HG02884 (cell line): ENCODE measurements around the gene PDIA5.
A peak's percentile ranks its signal among the peaks of the same experiment; 100 is the strongest.

ENCODE experiments used
- ATAC-seq: cut with Tn5 transposase; IDR thresholded peaks from one replicate; pipeline ENCODE4 v1.9.1; 2021; ENCODE audit warnings: mild to moderate bottlenecking, moderate library complexity; ENCODE audit not compliant: unreplicated experiment

The PDIA5 gene

DNA sequence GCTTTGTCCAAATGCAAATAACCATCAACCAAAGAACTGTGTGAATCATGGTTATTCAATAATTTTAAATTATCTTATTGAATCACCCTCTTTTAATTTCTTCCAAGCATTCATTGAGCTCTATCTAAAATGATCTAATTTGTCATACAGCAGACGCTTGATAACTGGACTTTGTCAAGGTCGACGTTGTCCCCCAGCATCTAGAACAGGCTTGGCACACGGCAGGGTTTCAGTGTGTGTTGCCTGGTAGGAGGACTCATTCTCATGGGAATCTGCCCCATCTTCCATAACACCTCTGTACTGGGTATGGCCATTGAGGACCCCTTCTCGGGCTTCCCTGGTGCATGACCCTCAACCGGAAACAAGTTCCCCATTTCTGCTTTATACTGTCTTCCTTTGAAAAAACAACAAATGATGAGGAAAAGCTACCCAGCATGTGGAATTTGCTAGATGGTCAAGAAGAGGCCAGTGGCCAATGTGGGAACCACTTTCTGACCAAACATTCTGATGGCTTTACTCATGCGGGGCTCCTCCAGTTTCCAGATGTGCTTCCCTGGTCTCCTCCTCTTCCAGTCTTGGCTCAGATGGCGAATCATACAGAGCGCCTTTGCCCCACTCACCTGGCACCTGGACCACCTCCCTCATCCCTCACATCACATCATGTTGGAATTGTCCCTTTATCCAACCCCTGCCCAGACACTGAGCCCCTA lies 93.3 kb downstream of the PDIA5 start:
- no peak for ATAC-seq

DNA sequence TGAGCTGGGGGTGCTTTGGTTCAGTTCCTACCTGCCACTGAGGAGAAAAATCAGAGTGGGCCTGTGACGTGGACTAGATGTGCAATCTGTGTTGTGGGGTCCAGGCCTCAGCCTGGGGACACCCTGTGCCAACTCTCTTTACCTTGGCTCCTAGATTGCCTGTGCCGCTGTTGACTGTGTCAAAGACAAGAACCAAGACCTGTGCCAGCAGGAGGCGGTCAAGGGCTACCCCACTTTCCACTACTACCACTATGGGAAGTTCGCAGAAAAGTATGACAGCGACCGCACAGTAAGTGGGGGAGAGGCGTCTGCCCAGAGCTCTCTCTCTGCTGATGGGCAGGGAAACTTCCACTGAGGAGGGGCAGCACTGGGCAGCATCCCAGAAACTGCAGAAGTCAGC lies 94.3 kb downstream of the PDIA5 start:
- ATAC-seq, result no peak

DNA sequence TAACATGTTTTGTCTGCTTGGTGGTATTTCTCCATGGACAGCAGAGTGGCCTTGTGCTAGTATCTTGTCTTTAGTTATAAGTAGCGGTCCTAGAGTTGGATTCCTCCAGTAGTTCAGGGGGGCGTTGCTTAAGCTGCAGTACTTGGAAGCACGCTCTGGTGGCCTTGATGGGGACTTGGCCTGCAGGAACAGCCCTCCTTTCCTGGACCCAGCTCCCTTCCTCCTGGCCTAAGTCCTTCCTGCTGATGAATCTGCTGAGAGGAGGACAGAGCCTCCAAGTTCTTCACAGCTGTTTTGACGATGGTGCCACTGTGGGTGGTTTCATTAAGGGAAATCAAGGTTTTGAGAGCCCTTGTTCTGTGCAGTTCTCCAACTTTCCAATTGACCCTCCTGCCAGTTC lies 96.3 kb downstream of the PDIA5 start:
- no peak for ATAC-seq

DNA sequence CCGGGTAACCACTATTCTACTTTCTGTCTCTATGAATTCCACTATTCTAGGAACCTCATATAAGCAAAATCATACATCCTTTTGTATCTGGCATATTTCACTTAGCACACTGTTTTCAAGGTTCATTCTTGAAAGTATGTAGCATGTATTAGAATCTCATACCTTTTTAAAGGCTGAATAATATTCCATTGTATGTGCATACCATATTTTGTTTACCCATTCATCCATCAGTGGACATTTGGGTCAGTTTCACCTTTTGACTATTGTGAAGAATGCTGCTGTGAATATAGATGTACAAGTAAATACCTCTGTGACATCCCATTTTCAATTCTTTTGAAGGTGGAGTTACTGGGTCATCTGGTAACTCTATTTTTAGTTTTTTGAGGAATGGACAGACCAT lies 98.3 kb downstream of the PDIA5 start:
- no peak for ATAC-seq

DNA sequence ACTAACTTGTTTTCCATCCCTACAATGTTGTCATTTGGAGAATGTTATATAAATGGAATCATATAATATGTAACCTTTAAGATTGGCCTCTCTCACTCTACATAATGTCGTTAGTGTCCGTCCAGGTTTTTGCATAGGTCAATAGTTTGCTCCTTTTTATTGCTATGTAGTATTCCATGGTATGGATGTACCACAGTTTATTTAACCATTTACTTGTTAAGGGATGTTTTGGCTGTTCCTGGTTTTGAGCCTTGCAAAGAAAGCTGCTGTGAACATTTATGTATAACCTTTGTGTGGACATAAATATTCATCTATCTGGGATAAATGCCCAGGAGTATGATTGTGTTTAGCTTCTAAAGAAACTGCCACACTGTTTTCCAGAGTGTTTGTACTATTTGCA lies 100.9 kb downstream of the PDIA5 start:
- ATAC-seq, result no peak

DNA sequence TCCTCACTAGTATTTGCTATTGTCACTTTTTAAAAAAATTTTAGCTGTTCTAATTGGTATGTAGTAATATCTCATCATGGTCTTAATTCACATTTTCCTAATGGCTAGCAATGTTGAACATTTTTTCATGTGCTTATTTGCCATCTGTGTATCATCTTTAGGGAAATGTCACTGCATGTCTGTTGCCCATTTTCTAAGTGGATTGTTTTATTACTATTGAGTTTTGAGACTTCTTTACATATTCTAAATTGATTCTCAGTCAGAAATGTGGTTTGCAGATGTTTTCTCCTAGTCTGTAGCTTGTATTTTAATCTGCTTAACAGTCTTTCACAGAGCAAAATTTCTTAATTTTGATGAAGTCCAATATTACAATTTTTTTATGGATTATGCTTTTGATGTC lies 101.3 kb downstream of the PDIA5 start:
- no peak for ATAC-seq

DNA sequence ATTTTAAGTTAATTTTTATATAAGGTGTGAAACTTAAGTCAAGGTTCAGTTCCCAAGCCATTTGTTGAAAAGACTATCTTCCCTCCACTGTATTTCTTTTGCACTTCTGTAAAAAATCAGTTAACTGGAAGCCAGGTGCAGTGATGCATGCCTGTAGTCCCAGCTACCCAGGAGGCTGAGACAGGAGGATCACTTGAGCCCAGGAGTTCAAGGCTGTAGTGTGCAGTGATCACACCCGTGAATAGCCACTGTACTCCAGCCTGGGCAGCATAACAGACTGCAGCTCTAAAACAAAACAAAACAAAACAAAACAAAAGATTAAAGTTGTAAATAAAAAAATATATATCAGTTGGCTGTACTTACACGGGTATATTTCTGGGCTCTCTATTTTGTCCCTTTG lies 101.8 kb downstream of the PDIA5 start:
- no peak for ATAC-seq

DNA sequence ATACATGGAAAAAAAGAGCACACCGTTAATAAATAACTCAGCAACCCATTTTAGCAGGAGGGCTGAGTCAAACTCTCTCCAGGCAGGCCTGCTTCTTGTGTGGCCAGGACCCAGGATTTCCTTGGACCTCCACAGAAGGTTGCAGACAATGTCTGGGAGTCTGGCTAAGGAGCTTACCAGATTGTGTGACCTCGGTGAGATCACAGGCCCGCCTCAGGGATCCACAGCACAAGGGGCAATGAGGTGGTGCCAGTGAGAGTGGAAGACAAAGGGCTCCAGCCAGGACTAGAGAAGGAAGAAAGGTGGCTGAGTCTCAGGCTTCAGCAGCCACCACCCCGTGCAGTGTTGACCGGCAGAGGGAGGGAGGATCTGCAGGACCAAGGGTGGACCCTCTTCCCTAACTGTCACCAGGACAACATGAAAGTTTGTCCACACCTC lies 102.7 kb downstream of the PDIA5 start:
- no peak for ATAC-seq

DNA sequence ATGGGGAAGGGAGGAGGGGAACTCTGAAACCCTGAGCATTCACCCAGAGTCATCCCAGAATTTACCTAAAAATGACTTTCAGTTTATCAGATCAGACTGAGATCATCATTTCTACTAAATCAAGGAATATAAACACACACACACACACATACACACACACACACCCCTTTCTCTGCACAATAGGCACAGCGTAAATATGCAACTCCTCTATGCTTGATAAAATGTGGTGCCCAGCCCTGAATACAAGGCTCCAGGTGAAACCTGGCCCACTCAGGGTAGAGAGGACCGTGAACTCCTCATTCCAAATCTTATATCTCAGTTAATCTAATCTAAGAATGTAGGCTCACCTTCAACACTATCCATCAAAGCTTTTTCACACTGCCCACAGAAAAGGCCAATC lies 103.1 kb downstream of the PDIA5 start:
- ATAC-seq, result no peak

DNA sequence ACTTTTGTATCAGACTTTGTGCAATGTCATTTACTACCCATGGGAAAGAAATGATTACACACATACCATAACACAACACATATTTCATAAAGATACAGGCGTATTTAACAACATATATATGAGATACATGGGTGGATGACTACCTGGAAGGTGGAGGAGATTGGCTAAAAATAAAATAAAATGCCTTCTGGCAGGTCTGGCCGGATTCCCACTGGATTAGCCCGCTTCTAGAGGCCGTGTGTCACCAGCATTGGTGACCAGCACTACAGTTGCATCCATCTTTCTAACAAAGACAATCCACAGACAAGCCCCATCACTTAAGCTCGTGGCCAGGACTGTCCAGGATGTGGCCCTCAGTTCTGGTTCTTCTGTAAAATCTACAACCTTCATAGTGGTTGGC lies 114.0 kb downstream of the PDIA5 start:
- no peak for ATAC-seq

DNA sequence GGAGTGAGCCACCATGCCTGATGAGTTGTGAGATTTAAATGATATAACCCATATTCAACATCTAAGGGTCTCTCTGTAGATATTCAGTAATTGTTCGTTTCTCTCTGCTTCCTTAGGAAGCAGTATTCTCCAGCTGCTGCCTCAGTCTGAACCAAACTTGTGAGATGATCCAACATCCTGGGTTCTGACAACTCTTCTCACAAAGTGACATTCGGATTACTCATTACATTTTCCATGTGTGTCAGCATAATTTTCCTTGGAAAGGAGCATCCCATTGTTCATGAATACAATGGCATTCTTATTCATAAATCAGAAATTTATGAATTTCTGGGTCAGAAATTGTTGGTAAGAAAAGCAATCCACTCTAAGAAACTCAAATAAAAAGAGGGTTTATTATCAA lies 119.9 kb downstream of the PDIA5 start:
- no peak for ATAC-seq

DNA sequence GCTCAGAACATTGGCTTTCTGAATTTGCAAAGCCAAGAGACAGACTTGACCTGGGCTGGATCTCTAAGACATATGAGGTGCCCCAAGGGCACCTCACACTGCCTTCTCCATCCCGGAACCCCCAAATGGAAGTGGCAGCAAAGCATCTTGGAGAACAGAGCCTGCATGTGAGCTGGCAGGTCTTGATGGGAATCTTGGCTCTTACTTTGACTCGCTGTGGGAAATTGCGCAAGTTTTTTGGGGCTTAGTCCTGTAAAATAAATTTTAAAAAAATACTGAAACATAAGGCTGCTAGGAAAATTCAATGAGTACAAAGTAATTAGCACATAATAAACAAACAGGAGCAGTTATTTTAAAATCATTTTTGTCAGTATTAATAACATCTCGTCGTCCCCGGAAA lies 121.2 kb downstream of the PDIA5 start:
- no peak for ATAC-seq

DNA sequence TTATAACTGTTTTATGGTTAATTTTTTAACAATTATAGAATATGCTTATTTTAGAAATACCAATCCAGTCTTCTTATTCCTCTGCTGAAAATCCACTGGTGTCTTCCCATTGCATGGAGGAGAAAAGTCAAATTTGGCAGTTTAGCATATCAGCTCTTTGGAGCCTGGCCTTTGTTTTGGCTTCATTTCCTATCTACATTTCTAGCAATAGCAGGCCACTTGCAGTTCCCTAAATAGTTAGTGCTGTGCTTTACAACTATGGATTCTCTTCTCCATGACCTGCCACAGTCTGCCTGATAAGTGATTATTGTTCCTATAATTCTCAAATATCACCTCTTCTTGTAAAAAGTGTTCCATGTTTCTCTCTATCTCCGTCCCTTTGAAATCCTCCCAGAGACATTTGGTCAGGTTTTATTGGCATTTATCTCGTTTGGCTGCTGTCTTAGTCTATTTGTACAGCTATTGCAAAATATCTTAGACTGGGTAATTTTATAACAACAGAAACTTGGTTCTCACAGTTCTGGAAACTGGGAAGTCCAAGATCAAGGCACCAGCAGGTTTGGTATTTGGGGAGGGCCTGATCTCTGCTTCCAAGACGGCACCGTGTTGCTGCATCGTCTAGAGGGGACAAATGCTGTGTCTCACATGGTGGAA lies 126.8 kb downstream of the PDIA5 start:
- no peak for ATAC-seq

DNA sequence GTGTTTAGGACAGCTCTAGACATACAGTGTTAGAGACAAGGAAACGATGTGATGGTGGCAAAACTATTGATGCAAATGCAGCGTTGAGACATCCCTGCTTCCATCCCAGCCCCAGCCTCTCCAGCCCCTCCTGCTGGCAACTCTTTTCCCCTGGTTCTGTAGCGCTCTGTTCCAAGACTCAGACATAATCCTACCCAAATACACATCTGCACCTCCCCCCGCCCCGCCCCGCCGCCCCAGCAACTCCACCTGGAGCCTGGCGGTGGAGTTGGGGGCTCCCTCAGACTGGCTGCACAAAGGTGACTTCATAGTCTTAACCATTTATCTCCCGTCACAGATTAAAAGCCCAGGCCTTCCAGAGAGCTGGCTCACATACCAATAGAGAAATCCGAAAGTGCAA lies 127.7 kb downstream of the PDIA5 start:
- ATAC-seq, result no peak

DNA sequence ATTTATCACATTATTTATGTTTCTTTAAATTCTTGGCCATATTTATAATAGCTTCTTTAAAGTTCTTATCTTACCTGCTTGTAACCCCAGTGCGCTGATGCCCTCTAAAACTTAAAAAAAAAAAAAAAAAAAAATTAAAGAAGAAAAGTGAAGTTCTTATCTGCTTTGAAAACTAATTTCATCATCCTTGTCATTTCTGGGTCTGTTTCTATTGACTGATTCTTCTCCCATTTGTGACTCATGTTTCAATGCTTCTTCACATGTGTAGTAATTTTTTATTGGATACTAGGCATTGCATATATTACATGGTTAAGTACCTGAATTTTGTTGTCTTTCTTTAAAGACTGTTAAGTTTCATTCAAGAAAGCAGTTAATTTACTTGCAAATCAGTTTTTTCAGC lies 131.5 kb downstream of the PDIA5 start:
- ATAC-seq, result no peak

DNA sequence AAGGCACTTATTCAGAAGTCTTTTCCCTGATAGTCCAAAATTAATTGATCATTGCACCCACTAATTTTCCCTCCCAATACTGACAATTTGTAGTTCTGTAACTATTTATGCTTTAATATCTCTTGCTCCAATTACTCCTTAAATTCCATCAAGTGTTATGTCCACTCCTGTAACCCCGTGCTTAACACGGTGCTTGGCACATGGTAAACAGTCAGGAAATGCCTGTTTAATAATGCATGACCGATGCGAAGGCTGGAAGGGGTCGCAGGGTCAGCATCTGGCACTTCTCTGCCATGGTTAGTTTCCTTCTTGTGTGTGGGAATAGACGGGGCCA lies 134.4 kb downstream of the PDIA5 start:
- ATAC-seq, result no peak

DNA sequence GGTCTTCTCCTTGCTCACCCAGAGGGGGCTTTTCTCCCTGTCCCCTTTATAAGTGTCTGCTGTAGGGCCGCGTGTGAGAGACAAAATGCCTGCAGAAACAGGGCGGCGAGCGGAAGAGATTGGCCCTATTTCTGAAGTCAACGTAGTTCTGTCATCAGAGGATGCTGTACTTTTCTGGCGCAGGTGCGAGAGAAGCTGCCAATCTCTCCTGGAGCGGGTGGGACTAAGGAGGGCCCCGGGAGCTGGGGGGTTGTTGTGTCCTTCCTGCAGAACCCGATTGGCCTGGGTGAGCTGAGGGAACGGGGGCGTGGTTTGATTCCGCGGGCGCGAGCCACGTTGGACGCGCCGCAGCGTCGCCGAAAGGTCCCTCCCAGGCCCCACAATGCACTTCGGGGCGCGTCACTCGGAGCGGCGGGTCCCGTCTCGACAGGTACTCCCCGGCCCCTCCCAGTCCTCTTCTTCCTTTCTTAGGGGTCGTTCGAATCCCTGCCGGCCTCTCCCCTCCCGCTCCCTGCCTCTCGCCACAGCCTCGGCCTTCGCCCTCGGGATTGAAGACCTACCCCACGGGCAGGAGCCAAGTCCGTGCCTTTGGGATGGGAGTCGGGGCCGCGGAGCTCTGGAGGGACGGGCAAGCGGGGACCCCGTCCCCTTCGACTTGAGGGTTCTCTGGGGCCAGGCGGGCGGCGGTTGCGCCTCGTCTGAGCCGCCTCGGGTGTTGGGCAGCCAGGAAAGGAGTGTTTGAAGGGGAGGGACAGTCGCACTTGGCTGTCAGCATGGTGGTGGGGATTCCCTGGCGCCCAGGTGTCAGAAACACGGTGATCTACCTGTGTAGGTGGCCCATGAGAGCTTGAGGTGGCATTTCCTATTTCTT lies 135.0 kb downstream of the PDIA5 start, which contains the start of gene SEC22A:
Gene SEC22A (plus strand): TSS at position 387 of the 871 bp plus-strand sequence. CDS start 7,275 bp downstream, outside the sequence.
- ATAC-seq, result peak; percentile 94

DNA sequence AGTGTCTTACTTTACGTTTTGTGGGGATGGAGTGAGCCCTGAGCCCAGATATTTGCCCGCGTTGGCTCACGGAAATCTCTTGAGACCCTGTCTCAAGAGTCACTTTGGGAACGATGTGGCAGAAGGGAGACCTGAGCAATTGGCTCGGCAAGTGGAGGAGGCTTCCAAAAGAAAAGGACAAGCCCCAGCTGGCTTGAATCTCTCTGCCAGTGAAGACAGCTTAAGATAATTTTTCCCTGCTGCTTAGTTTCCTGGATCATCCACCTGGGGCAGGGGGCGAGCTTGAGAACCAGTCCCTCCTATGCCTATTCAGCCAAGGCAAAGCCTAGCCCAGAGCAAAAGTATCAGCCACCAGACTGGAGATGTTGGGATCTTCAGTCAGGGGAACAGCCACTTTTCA lies 135.6 kb downstream of the PDIA5 start:
- ATAC-seq, result no peak
